ENCODE results near the gene CBFA2T2.

CBFA2T2 gene

GRCh38 chr20:33521461-33521860 lies 31.6 kb downstream of the CBFA2T2 start:
- no peaks in the 10 kb centered on the region for H4K20me1 ChIP-seq (ENCODE audit: insufficient read depth, low read length, poor library complexity, severe bottlenecking)

GRCh38 chr20:33522256-33522820 lies 32.4 kb downstream of the CBFA2T2 start:
- H2AFZ ChIP-seq (ENCODE audit: low read length) = no peak overlapping the region
- no peaks in the 10 kb centered on the region for H3K9me2 ChIP-seq (replicated peaks; ENCODE audit: low read depth, low read length)
- H3K36me3 ChIP-seq (ENCODE audit: insufficient read depth, low read length) = no peaks in the 10 kb centered on the region
- H3K27me3 ChIP-seq (ENCODE audit: insufficient read depth, low read length, poor library complexity, severe bottlenecking) = no peaks in the 10 kb centered on the region
- peaks cover 3% of the 10 kb centered on the region for H3K4me1 ChIP-seq (ENCODE audit: insufficient read depth, low read length, poor library complexity, severe bottlenecking)
- no peaks in the 10 kb centered on the region for H3F3A ChIP-seq (ENCODE audit: low read depth)
- H4K20me1 ChIP-seq (ENCODE audit: insufficient read depth, low read length, poor library complexity, severe bottlenecking) = no peaks in the 10 kb centered on the region
- no peak overlapping the region for H3K4me2 ChIP-seq (ENCODE audit: low read depth, low read length, poor library complexity, severe bottlenecking)
- H3K9me3 ChIP-seq (ENCODE audit: insufficient read depth, low read depth, low read length) = no peaks in the 10 kb centered on the region
- H3K4me3 ChIP-seq (ENCODE audit: low read length, poor library complexity, severe bottlenecking) = no peak overlapping the region
- TF ChIP-seq EZH2phosphoT487 (IDR thresholded peaks at IDR 0.05; ENCODE audit: borderline replicate concordance) = no peak
- no peak for TF ChIP-seq CTCF (conservative IDR thresholded peaks at IDR 0.05; ENCODE audit: low read length)
- H3K79me2 ChIP-seq (ENCODE audit: insufficient read depth, low read length) = peaks cover 22% of the 10 kb centered on the region; the same call in 1 of the 2 replicates
- no peak overlapping the region for H3K9ac ChIP-seq (ENCODE audit: low read depth, low read length, poor library complexity, severe bottlenecking)

More at GRCh38 chr20:33521461-33521860, 31.6 kb downstream of the CBFA2T2 start:
- no peak overlapping the region for H2AFZ ChIP-seq (ENCODE audit: low read length)
- no peak for TF ChIP-seq CTCF (conservative IDR thresholded peaks at IDR 0.05; ENCODE audit: low read length)
- no peak overlapping the region for H3K9ac ChIP-seq (ENCODE audit: low read depth, low read length, poor library complexity, severe bottlenecking)
- no peak overlapping the region for H3K4me2 ChIP-seq (ENCODE audit: low read depth, low read length, poor library complexity, severe bottlenecking)
- no peaks in the 10 kb centered on the region for H3K9me3 ChIP-seq (ENCODE audit: insufficient read depth, low read depth, low read length)
- H3F3A ChIP-seq (ENCODE audit: low read depth) = no peaks in the 10 kb centered on the region
- peaks cover 22% of the 10 kb centered on the region; the same call in 1 of the 2 replicates for H3K79me2 ChIP-seq (ENCODE audit: insufficient read depth, low read length)
- H3K4me3 ChIP-seq (ENCODE audit: low read length, poor library complexity, severe bottlenecking) = no peak overlapping the region
- H3K4me1 ChIP-seq (ENCODE audit: insufficient read depth, low read length, poor library complexity, severe bottlenecking) = peaks cover 7% of the 10 kb centered on the region
- no peaks in the 10 kb centered on the region for H3K27me3 ChIP-seq (ENCODE audit: insufficient read depth, low read length, poor library complexity, severe bottlenecking)
- no peaks in the 10 kb centered on the region for H3K9me2 ChIP-seq (replicated peaks; ENCODE audit: low read depth, low read length)
- no peaks in the 10 kb centered on the region for H3K36me3 ChIP-seq (ENCODE audit: insufficient read depth, low read length)

DNA sequence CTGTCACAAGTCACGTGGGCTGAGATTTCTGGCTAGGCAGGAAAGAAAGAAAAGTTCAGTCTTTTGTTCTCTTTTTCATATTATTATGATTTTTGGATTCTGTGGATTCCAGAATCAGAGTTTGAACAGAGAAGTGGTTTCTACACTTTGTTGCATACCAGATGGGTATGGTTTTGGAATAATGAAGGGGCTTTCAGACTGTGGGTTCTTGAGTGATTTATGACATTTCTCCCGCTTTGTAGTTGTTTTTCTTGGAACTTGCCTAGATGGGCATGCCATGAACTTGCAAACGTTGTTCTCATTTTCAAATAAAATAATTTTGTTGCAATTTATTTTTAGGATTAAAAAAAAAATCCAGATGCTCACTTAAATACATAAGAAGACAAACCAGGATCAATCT lies 34.4 kb downstream of the CBFA2T2 start:
- no peaks in the 10 kb centered on the region for H3F3A ChIP-seq (ENCODE audit: low read depth)
- TF ChIP-seq CTCF (conservative IDR thresholded peaks at IDR 0.05; ENCODE audit: low read length) (no peak), EZH2phosphoT487 (IDR thresholded peaks at IDR 0.05; ENCODE audit: borderline replicate concordance) (no peak)
- H3K9me3 ChIP-seq (ENCODE audit: insufficient read depth, low read depth, low read length) = no peaks in the 10 kb centered on the region
- H3K4me2 ChIP-seq (ENCODE audit: low read depth, low read length, poor library complexity, severe bottlenecking) = no peak overlapping the region
- H3K9me2 ChIP-seq (replicated peaks; ENCODE audit: low read depth, low read length) = no peaks in the 10 kb centered on the region
- no peak overlapping the region for H3K4me3 ChIP-seq (ENCODE audit: low read length, poor library complexity, severe bottlenecking)
- no peaks in the 10 kb centered on the region; the same call in 1 of the 2 replicates for H3K36me3 ChIP-seq (ENCODE audit: insufficient read depth, low read length)
- no peak overlapping the region for H2AFZ ChIP-seq (ENCODE audit: low read length)
- H3K9ac ChIP-seq (ENCODE audit: low read depth, low read length, poor library complexity, severe bottlenecking) = no peak overlapping the region
- H4K20me1 ChIP-seq (ENCODE audit: insufficient read depth, low read length, poor library complexity, severe bottlenecking) = no peaks in the 10 kb centered on the region
- peaks cover 23% of the 10 kb centered on the region; the same call in 1 of the 2 replicates for H3K79me2 ChIP-seq (ENCODE audit: insufficient read depth, low read length)
- no peaks in the 10 kb centered on the region for H3K27me3 ChIP-seq (ENCODE audit: insufficient read depth, low read length, poor library complexity, severe bottlenecking)
- peaks cover 3% of the 10 kb centered on the region for H3K4me1 ChIP-seq (ENCODE audit: insufficient read depth, low read length, poor library complexity, severe bottlenecking)

All from Loucy (cell line).